GM18517 (cell line): ENCODE results near the gene PUSL1.

Source experiments
- ATAC-seq: cut with Tn5 transposase; IDR thresholded peaks from one replicate; pipeline ENCODE4 v1.9.1; 2021; ENCODE audit warnings: mild to moderate bottlenecking, moderate library complexity; ENCODE audit not compliant: unreplicated experiment

The PUSL1 gene

DNA sequence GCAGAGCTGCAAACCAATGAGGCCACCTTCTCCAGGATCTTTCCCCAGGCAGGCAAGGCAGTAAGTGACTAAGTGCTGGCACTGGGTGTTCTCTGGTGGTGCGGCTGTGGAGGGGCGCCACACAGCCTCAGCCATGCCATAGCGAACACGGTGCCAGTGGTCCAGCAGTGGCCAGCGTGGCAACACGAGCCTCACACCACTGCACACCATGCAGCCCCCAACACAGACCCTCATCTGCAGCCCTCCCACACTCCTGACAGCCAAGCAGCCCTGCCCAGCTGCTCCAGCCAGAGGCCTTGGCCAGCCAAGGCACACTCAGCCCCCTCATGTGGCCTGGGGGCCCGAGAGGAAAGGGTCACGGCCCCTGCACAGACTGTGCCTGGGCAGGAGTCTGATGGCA lies 13.1 kb downstream of the PUSL1 start:
- no peak for ATAC-seq

DNA sequence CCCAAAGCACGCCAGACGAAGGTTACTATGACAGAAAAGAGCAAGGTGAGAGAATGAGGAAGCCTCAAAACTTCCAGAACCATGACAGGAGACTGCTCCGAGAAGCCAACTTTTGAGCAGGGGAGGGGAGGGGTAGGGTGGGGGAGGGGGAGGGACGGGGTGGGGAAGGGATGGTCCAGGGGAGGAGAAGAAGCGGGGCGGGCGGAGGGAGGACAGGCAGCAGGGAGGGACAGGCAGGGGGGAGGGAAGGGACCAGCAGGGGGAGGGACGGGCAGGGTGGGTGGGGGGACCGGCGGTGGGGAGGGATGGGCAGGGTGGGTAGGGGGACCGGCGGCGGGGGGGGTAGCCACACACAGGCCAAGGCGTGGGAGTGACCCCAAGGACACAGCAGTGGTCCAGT lies 14.0 kb downstream of the PUSL1 start:
- ATAC-seq: no peak

DNA sequence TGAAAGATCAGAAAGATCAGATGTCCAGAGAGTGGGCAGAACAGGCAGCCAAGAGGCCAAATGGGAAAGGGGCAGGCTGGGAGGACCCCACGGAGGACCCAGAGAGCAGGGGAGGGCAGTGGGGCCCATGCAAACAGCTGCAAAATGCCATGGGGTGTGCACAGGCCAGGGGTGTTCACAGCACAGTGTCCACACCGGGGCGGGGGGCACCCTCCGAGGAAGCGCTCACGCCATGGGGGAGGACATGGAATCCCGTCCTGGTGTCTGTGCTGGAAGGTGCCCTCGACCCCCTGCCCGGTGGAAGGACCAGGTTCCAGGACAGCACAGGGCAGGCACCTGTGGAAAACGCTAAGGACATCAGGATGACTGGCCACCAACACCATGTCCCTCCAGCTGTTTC lies 14.6 kb downstream of the PUSL1 start:
- no peak for ATAC-seq

- peak; percentile 38 for ATAC-seq
Measured at GRCh38 chr1:1324084-1324523, 15.7 kb downstream of the PUSL1 start.

DNA sequence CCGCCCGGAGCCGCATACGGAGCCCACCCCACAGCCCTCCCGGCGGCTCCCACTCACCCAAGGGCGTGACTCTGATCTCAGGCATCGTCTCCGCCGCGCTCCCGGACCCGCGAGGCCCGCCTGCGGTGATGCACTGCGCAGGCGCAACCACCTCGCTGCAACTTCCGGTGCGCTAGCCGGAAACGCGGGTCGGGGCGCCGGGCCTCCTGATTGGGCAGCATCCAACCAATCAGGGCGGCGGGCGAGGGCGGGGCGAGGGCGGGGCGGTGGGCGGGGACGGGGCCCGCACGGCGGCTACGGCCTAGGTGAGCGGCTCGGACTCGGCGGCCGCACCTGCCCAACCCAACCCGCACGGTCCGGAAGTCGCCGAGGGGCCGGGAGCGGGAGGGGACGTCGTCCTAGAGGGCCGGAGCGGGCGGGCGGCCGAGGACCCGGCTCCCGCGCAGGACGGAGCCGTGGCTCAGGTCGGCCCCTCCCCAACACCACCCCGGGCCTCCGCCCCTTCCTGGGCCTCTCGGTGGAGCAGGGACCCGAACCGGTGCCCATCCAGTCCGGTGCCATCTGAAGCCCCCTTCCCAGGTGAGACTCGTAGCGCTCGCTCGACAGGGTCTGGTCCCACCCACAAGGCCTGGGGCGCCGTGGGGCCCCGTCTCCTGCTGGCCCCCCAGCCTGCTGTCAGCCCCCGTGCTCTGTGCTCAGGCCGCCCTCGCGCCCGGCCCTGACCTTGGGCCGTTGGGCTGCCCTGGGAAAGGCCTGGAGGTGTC lies 16.3 kb downstream of the PUSL1 start, which contains the start of the genes CPTP and INTS11:
Gene CPTP, plus strand, starts transcription at position 279 of the 764 bp plus-strand sequence. CDS start 2,109 bp downstream, outside the sequence.
Gene INTS11, minus strand, starts transcription at position 137 of the 764 bp plus-strand sequence. Its CDS starts 52 bp downstream, at position 85.
- ATAC-seq: peak; percentile 65

- ATAC-seq: no peak
Measured at GRCh38 chr1:1325288-1326074, 17.1 kb downstream of the PUSL1 start.

GRCh38 chr1:1326075-1326605 lies 17.7 kb downstream of the PUSL1 start:
- no peak for ATAC-seq

GRCh38 chr1:1327291-1327690 lies 18.9 kb downstream of the PUSL1 start:
- no peak for ATAC-seq

GRCh38 chr1:1328254-1328653 lies 19.9 kb downstream of the PUSL1 start:
- ATAC-seq: no peak

GRCh38 chr1:1329304-1330210 lies 21.2 kb downstream of the PUSL1 start:
- ATAC-seq: no peak

- no peak for ATAC-seq
Measured at GRCh38 chr1:1330366-1331067, 22.1 kb downstream of the PUSL1 start.

DNA sequence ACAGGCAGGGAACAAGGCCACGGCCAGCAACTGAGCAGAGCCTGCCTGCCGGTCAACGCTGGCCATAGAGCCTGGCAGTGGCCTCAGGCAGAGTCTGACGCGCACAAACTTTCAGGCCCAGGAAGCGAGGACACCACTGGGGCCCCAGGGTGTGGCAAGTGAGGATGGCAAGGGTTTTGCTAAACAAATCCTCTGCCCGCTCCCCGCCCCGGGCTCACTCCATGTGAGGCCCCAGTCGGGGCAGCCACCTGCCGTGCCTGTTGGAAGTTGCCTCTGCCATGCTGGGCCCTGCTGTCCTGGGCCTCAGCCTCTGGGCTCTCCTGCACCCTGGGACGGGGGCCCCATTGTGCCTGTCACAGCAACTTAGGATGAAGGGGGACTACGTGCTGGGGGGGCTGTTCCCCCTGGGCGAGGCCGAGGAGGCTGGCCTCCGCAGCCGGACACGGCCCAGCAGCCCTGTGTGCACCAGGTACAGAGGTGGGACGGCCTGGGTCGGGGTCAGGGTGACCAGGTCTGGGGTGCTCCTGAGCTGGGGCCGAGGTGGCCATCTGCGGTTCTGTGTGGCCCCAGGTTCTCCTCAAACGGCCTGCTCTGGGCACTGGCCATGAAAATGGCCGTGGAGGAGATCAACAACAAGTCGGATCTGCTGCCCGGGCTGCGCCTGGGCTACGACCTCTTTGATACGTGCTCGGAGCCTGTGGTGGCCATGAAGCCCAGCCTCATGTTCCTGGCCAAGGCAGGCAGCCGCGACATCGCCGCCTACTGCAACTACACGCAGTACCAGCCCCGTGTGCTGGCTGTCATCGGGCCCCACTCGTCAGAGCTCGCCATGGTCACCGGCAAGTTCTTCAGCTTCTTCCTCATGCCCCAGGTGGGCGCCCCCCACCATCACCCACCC lies 22.9 kb downstream of the PUSL1 start, which contains the start of gene TAS1R3:
Gene TAS1R3, plus strand, starts transcription at position 213 of the 898 bp plus-strand sequence. Its CDS starts 66 bp downstream, at position 279.
- ATAC-seq: no peak

GRCh38 chr1:1332031-1332755 lies 23.8 kb downstream of the PUSL1 start:
- ATAC-seq: no peak

DNA sequence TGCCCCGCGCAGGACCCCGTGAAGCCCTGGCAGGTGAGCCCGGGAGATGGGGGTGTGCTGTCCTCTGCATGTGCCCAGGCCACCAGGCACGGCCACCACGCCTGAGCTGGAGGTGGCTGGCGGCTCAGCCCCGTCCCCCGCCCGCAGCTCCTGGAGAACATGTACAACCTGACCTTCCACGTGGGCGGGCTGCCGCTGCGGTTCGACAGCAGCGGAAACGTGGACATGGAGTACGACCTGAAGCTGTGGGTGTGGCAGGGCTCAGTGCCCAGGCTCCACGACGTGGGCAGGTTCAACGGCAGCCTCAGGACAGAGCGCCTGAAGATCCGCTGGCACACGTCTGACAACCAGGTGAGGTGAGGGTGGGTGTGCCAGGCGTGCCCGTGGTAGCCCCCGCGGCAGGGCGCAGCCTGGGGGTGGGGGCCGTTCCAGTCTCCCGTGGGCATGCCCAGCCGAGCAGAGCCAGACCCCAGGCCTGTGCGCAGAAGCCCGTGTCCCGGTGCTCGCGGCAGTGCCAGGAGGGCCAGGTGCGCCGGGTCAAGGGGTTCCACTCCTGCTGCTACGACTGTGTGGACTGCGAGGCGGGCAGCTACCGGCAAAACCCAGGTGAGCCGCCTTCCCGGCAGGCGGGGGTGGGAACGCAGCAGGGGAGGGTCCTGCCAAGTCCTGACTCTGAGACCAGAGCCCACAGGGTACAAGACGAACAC lies 24.5 kb downstream of the PUSL1 start:
- no peak for ATAC-seq

DNA sequence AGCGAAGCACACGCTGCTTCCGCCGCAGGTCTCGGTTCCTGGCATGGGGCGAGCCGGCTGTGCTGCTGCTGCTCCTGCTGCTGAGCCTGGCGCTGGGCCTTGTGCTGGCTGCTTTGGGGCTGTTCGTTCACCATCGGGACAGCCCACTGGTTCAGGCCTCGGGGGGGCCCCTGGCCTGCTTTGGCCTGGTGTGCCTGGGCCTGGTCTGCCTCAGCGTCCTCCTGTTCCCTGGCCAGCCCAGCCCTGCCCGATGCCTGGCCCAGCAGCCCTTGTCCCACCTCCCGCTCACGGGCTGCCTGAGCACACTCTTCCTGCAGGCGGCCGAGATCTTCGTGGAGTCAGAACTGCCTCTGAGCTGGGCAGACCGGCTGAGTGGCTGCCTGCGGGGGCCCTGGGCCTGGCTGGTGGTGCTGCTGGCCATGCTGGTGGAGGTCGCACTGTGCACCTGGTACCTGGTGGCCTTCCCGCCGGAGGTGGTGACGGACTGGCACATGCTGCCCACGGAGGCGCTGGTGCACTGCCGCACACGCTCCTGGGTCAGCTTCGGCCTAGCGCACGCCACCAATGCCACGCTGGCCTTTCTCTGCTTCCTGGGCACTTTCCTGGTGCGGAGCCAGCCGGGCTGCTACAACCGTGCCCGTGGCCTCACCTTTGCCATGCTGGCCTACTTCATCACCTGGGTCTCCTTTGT lies 25.3 kb downstream of the PUSL1 start:
- ATAC-seq: no peak

- no peak for ATAC-seq
Measured at GRCh38 chr1:1334835-1335234, 26.4 kb downstream of the PUSL1 start.

DNA sequence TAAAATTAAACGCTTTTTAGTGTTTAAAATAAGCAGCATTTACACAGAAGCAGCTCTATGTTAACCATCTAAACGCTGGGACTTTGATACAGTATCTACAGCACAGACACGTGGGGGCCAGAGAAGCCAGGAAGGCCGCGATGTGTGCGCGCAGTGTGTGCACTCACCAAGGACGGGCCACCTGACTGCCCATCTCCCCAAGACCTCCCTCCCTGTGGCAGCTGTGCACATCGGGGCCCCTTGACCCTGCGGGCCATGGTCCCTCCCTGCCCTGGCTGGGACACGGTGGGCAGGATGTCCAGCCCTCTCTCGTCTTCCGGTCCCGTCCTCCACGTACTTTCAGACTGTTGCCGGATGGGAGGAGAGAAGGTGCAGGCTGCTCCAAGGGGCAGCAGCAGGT lies 26.9 kb downstream of the PUSL1 start:
- ATAC-seq: no peak
